OCI-LY3 (cell line): ENCODE measurements around the gene GAS7.

Experiments
- EZH2phosphoT487 ChIP-seq: fragments of 200-600 bp; shearing (Covaris generic); IDR thresholded peaks from 2 replicates; pipeline ENCODE4 v1.6.1; 2018; ENCODE audit warnings: antibody characterized with exemption, mixed run types, low read depth
- TF ChIP-seq, protein P1 (sequence below): fragments of 200-600, 300-600 bp; sonication (generic); IDR thresholded peaks from 2 replicates; pipeline ENCODE4 v1.5.1; 2014; ENCODE audit warnings: antibody characterized with exemption, low read length, low read depth

DNA sequence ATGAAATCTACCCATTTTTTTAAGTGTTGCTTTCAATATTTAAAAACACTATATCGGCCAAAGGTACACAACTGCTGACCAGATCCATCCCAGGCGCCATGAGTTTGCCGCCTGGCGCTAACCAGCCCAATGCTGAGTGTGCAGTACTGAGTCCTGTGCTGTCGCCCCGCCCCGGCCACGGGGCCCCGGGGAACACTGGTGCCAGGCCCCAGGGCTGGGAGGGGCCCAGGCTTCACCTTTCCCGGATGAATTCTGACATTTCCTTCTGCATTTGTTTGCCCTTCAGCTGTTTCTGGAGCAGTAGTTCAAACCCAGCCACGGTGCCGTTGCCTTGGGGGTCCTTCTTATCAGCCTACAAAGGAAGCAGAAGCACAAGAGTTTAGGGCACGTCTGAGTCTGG lies 255.5 kb downstream of the GAS7 start:
- TF ChIP-seq, protein P1, sequence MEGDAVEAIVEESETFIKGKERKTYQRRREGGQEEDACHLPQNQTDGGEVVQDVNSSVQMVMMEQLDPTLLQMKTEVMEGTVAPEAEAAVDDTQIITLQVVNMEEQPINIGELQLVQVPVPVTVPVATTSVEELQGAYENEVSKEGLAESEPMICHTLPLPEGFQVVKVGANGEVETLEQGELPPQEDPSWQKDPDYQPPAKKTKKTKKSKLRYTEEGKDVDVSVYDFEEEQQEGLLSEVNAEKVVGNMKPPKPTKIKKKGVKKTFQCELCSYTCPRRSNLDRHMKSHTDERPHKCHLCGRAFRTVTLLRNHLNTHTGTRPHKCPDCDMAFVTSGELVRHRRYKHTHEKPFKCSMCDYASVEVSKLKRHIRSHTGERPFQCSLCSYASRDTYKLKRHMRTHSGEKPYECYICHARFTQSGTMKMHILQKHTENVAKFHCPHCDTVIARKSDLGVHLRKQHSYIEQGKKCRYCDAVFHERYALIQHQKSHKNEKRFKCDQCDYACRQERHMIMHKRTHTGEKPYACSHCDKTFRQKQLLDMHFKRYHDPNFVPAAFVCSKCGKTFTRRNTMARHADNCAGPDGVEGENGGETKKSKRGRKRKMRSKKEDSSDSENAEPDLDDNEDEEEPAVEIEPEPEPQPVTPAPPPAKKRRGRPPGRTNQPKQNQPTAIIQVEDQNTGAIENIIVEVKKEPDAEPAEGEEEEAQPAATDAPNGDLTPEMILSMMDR: no peak
- no peak for TF ChIP-seq EZH2phosphoT487
